ENCODE measurements around the gene AKAP13.
"Not testable (repeated sequence)": the region's sequence is repeated elsewhere in the genome, so short reads cannot be mapped to it uniquely, and the experiment has no call there.

Gene AKAP13

DNA sequence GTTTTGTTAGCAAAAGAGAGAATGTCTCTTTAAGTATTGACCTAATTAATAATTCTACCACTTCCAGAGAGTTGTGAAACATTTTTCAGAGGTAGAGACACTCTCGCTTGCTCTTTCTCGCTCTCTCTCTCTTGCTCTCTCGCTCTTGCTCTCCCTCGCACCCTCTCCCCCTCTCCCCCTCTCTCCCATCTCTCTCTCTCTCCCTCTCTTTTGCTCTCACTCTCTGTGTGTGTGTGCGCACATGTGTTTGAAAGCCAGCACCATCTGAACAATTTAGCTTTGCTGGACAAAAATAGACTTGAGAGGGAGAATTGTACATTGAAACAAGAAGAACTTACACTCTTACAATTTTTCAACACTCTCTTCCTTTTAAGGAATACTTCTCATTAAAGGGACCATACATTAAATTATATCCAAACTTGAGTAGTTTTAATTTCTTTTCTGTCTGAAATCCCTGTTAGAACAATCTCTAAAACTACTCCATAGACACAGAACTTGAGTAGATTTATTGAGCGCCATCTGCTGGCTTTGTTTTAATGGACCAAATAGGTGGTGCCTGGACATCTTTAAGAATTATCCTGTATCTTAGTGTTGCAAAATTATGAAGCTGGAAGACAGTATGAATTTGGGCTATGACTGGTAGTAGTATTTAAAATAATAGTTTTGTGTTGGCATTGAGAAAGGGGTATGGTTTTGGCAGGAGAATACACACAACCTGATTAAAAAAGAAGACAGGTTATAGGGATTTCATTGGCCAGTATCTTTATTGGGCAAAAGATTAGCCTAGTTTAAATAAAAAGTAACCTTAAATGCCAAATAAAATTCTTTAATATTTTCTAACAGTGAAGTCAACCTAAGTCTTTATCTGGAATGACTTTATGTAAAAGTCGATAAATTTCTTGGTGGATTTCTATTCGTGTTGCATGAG, 124.6 kb downstream of the AKAP13 start:
- DNase-seq, result no peak

DNA sequence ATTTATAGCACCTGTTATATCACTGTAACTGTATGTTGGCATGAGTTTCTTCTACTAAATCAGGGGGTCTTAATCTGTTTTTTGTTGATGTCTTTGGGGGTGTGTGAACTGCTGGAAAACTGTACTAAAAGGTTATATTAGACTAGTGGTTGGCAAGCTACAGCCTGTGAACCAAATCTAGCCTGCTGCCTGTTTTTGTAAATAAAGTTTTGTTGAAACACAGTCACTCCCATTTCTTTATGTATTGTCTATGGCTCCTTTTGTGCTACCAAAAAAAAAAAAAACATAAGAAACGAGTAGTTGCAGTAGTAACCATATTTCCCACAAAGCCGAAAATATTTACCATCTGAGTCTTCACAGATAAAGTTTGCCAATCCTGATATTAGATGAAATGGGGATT, 126.7 kb downstream of the AKAP13 start:
- no peak for DNase-seq

- DNase-seq, result no peak
Measured at GRCh38 chr15:85509973-85510372, 129.6 kb downstream of the AKAP13 start.

DNA sequence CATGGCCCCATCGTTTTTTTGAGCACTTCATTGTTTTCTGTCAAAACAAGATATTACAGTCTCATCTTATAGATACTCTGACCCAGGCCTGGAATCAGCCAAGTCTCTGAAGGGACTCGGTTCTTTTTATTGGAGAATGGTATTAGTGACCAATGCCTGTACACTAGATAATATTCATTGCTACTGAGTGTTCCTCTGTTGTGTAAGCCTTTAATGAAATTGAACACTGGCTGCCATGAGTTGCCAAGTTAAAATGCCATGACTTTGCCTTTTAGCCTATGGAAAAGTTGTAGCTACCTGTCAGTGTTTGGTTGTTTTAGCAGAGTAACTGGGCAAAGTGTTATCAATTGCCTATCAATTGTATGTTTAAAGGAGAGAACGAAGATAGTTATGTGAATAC, 134.0 kb downstream of the AKAP13 start:
- DNase-seq, result no peak

GRCh38 chr15:85515212-85515611, 134.8 kb downstream of the AKAP13 start:
- DNase-seq, result no peak

DNA sequence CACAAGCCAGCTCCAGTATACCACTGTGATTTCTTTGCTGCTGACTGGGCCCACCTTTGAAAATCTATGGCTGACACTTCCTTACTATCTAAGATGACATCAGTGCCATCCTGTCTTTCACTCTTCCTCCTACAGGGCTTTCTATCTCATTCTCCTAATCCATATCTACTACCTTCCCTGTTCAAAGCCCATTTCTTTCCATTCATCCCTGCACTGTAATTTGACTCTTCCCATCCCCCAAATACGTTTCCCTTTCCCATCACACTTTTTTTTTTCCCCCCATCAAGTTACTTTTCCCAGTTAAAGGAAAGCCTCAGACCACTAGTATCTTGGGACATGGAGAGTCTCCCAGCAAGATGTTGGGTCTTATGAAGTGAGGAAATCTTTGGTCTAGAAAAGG, 136.7 kb downstream of the AKAP13 start:
- no peak for DNase-seq

DNA sequence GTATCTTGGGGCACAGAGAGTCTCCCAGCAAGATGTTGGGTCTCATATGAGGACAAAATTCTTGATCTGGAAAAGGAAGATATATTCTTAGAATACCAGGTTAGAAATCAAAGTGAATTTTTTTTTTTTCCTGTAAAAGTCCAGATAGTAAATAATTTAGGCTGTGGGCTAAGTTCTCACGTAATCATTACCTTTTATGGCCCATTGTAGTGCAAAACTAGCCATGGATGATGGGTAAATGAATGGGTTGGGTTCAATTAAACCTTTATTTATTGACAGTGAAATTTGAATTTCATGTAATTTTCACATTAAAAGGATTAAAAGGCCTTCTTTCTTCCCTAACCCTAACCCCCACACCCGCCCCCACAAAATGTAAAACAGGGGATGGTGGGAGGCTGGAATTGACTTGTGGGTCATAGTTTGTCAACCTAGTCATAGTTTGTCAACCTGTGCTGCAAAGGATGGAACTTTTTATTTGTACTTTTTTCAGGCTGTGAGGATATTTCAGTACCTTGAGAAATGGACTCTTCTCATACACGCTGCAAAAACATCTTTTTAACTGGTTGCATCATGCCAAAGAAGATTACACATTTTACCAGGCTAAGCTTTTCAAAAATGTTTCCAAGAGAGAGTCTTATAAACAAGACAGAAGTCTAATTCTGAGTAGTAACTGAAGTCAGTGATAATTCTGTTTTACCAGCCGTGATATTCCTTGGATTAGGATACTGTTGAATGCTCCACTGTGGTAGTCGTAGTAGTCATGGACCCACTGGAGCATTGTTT, 138.8 kb downstream of the AKAP13 start:
- DNase-seq, result no peak

DNA sequence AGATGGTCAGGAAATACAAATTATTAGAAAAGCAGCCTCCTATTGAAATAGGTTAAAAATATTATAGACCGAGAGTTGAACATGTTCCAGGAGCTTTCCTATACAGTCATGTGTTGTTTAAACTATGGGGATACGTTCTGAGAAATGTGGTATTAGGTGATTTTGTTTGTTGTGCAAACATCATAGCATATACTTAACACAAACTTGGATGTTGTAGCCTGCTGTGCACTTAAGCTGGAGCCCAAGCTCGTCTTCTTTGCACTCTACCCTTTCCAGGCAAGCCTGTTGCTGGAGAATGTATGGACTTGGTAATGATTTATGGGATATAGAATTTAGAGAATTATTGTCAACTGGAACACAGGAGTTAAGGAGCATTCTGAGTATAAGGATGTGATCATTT, 140.2 kb downstream of the AKAP13 start:
- no peak for DNase-seq

DNA sequence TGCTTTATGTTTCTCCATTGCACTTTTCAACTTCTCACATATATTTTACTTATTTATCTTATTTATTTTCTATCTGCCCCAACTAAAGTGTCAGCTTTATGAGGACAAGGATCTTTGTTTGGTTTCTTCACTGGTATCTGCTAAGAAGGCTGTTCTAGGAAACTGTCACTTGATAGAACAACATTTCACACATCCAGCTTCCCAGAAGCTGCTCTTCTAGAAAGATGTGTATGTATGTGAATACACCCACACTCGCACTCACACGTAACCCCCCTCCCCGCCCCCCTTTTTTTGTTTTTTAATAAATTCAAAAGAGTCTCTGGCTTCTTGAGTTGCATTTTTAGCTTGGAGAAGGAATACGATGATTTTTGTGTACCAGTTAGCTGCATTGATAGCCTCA, 143.1 kb downstream of the AKAP13 start:
- no peak for DNase-seq

- no peak for DNase-seq
Measured at GRCh38 chr15:85525755-85526154, 145.4 kb downstream of the AKAP13 start.

DNA sequence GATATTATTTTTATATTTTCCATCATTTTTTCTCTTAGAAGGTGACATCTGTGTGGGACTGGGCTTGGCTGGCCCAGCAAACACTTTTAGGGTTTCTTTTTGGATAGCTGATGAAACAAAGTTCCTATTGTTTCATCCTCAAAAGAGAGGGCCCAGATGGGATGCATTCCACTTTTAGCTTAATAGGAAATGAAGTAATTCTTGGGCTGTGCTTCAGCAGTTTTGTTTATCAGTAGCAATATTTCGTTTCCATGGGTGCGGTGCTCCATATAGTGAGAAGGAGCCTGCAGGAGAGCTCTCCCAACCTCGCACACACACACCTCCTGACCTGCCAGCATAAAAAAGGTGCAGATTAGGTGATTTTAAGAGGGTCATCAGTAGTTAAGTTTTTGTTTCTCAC, 147.5 kb downstream of the AKAP13 start:
- no peak for DNase-seq

- no peak for DNase-seq
Measured at GRCh38 chr15:85530079-85530478, 149.7 kb downstream of the AKAP13 start.

DNA sequence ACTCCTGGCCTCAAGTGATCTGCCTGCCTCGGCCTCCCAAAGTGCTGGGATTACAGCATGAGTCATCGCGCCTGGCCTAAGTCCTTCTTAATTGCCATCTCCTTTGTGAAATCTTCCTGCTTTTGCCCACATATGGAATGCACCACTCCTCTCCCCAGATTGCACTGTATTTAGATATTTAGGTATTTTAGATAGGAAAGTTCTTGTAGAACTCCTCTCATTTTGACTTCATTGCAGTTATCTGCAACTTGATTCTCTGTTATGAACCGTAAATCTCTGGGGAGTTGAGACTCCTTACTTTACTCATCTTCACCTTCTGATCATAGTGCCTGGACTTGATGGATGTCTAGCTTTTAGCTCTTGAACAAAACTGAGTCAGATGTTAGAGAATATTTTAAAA, 150.7 kb downstream of the AKAP13 start:
- DNase-seq, result no peak

- no peak for DNase-seq
Measured at GRCh38 chr15:85532689-85533088, 152.3 kb downstream of the AKAP13 start.

DNA sequence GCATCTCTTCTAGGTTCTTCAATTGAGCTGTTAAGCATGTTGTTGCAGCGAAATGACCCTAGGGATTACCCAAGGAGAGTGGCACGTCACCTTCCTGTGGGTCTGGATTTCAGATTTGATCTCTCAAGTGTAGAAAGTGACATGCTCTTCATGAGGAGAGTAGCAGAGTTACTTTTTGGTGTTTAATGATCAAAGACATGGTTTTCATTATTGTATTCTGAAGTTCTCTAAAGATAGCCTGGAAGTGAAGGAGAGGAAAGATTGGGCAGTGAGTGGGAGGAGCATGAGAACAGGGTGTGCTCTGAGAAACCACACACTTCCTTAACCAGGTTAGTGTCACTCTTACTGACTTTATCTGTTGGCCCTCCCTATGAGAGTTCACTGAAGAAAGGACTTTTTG, 153.6 kb downstream of the AKAP13 start:
- DNase-seq, result no peak

DNA sequence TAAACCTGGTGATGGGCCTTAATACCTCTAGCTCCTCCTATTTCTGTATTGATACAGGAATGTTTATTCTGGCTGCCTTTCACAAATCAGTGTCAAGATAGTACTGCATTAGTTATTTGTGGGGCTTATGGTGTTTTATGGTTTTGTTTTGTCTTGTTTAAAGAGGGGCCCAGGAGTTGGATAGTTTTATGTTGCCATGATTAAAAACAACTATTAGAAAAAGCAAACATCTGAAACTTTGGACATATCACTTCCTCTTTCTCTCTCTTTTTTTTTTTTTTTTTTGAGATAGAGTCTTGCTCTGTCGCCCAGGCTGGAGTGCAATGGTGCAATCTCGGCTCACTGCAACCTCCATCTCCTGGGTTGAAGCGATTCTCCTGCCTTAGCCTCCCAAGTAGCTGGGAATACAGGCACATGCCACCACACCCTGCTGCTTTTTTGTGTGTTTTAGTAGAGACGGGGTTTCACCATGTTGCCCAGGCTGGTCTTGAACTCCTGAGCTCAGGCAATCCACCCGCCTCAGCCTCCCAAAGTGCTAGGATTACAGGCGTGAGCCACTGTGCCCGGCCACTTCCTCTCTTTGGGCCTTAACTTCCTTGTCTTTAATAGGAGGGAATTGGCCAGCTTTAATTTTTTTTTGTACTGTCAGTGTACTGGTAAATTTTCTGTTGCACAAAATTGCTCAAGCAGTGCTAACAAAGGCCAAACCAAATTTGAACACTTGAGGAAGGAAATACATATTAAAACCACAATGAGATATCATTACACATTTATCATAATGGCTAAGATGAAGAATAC, 155.3 kb downstream of the AKAP13 start:
- DNase-seq, result not testable (repeated sequence)

- no peak for DNase-seq
Measured at GRCh38 chr15:85536341-85536740, 155.9 kb downstream of the AKAP13 start.

DNA sequence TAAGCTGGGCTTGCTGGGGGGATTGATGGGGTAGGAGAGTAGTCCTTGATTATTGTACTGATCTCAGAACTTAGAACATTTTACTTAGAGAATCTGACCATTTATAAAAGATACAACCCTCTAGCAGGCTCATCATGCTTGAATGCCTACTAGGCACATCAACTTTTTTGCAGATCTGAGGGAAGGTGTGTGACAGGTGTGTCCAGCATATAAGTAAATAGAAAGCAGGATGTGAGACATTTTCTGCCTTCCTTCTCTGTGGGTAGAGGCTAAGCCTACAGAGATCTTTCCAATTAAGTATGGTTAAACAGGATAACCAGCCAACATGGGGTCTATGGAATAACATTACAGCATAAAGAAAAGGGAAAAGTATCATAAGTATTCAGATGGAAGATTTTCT, 159.1 kb downstream of the AKAP13 start:
- DNase-seq, result no peak

- DNase-seq, result no peak
Measured at GRCh38 chr15:85540085-85540797, 159.8 kb downstream of the AKAP13 start.

DNA sequence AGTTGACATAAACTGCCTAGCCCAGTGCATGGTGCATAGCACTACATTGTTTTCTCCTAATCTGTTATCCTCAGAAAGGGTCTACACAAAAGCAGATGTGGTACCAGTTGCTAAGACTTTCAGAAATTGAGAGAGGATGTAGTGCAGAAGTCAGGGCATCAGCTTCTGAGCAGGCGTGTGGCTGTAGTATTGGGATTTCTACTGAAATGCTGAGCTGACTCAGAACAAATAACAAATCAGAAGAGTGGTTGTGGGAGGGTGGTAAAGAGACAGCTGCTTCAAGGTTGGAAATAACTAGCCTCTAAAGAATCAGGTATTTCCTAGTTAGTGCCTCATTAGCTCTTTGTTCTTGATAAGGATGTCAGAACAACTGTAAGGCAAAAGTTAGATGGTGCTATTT, 161.3 kb downstream of the AKAP13 start:
- no peak for DNase-seq

GRCh38 chr15:85542488-85542887, 162.1 kb downstream of the AKAP13 start:
- no peak for DNase-seq

- no peak for DNase-seq
Measured at GRCh38 chr15:85542895-85543331, 162.5 kb downstream of the AKAP13 start.

GRCh38 chr15:85543741-85544155, 163.3 kb downstream of the AKAP13 start:
- no peak for DNase-seq

Measured in activated effector memory CD4-positive, alpha-beta T cell treated with Interleukin-2 at 50 U/mL for 16 hours (primary cell).